ENCODE measurements around the gene HSPA4.

HSPA4 gene

GRCh38 chr5:133106761-133107572 lies 55.2 kb downstream of the HSPA4 start:
- no peak for DNase-seq

- DNase-seq = no peak
Observed at GRCh38 chr5:133108481-133108921, 56.7 kb downstream of the HSPA4 start.

GRCh38 chr5:133109655-133110483 lies 58.1 kb downstream of the HSPA4 start:
- no peak for DNase-seq

GRCh38 chr5:133110709-133111108 lies 58.9 kb downstream of the HSPA4 start:
- DNase-seq = no peak

- DNase-seq = peak; percentile 63
Observed at GRCh38 chr5:133111299-133111698, 59.5 kb downstream of the HSPA4 start.

- DNase-seq = no peak
Observed at GRCh38 chr5:133112026-133112660, 60.3 kb downstream of the HSPA4 start.

GRCh38 chr5:133113331-133114061 lies 61.7 kb downstream of the HSPA4 start:
- no peak for DNase-seq

GRCh38 chr5:133114166-133114932 lies 62.5 kb downstream of the HSPA4 start:
- no peak for DNase-seq

GRCh38 chr5:133114933-133115310 lies 63.1 kb downstream of the HSPA4 start:
- DNase-seq = no peak

- no peak for DNase-seq
Observed at GRCh38 chr5:133116601-133117000, 64.8 kb downstream of the HSPA4 start.

- no peak for DNase-seq
Observed at GRCh38 chr5:133117166-133117911, 65.5 kb downstream of the HSPA4 start.

- no peak for DNase-seq
Observed at GRCh38 chr5:133117912-133118445, 66.2 kb downstream of the HSPA4 start.

- DNase-seq = no peak
Observed at GRCh38 chr5:133118741-133119140, 66.9 kb downstream of the HSPA4 start.

GRCh38 chr5:133119233-133119711 lies 67.5 kb downstream of the HSPA4 start:
- no peak for DNase-seq

GRCh38 chr5:133120156-133120750 lies 68.4 kb downstream of the HSPA4 start:
- no peak for DNase-seq

GRCh38 chr5:133121080-133121479 lies 69.3 kb downstream of the HSPA4 start:
- no peak for DNase-seq

- DNase-seq = no peak
Observed at GRCh38 chr5:133121611-133122150, 69.9 kb downstream of the HSPA4 start.

GRCh38 chr5:133122711-133123110 lies 70.9 kb downstream of the HSPA4 start:
- DNase-seq = no peak

- DNase-seq = no peak
Observed at GRCh38 chr5:133123297-133123696, 71.5 kb downstream of the HSPA4 start.

- DNase-seq = no peak
Observed at GRCh38 chr5:133124891-133125290, 73.1 kb downstream of the HSPA4 start.

Measured in effector CD8-positive, alpha-beta T cell (primary cell).